SW 1271 (cell line): ENCODE results near the gene PKP1.

ENCODE experiments used
- DNase-seq, 2 experiments: peaks; one replicate each; lab custom pipeline; 2025; lab: John Stamatoyannopoulos, UW

Gene PKP1

DNA sequence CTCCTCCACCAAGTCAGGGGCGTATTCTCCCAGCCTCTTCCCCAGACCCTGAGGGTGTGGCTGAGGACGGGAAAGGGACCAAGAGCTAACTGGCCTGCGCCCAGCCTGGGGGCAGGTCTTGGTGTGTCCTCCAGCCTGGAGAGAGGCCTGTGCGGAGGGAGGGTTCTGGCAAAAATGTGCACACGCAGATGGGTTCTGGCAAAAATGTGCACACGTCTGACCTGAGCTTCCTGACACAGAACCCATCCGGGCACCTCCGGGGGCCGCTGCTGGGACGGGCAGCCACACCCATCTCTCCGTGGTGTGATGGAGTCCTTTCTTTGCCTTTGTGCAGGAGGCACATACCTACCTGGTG lies 23.1 kb upstream of the PKP1 start:
- DNase-seq = no peak

DNA sequence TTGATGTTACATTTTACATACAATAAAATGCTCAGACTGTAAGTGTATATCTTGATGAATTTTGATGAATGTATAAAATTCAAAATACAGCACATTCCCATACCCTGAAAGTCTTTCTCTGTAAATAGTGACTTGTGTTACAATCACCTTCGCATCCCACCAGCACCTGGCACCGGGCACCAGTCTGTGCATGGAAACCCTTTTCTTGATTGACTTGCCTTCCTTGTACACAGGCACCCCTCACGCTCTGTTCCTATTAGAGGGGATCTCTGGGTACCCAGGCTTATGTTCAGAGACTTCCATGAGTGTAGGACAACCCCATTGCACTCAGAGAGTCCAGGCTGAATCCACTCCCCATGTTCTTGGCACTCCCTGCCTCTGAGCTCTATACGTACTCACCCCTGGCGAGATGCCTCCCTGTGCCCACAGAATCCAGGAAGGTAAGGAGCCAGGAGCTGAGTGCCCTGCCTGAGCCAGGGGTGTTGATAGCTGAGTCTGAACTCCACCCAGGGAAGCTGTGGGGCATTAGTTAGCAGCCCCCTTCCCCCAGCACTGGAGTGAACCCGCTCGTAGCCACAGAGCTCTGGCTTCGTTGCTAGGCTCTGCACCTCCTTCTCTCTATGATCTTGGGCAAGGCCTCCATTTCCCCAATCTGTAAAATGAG lies 22.5 kb upstream of the PKP1 start:
- DNase-seq = no peak

DNA sequence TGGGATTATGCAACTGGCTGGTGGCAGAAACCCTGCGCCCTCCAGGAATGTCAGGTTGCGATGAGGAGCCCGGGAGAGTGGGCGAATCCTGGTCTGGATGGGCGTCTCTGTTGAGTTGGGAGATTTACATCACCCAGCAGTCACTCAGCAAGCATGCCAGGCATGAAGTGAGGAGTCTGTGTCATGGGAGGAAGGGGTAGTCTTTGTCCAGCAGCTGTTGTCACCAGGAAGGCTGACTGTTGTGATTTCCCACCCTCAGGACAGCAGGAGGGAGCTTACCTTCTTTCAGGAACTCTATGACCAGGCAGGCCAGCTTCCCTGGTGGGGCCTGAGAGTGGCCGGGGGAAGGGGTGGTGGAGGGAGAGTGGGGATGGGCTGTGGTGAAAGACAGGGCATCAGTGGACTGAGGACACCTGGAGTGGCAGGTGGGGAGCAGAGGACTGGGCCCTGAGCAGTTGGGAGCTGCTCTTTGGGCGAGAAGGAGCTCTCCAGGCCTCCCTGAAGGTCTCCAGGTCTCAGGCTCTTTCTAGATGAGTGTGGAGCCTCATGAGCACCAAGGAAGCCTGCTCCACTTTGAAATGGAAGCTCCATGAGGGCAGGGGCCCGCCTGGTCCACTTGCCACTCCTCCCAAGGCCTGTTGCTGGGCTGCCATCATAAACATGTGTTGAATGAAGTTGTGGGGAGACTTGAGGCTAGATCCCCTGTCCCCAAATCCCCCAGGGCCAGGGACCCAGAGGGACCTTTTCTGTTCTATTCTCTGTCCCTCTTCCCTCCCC lies 21.3 kb upstream of the PKP1 start:
- DNase-seq = no peak

DNA sequence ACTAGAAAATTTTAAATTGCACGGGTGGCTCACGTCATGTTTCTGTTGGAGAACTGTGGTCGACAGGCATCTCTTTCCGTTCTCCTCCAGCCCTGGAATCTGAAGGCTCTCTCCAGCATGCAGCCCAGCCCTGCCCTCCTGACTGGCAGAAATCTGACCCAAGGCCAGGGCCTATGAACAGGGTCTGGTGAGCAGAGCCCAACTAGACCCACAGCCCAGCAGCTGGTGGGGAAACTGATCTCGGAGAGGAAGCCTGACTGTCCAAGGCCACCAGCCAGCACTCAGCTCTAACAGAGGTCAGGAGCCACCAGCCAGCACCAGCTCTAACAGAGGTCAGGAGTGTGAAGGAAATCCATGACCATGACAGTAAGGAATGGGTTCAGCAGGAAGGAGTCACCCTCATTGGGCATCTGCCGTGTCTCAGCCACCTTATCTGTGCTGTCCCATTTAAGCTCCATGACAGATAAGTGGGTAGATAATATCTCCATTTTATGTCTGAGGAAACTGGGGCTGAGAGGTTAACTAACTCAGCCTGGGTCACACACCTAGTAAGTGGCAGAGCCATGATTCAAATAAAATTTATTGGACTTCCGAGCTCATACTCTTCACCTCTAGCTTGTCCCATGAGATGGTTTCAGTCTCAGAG lies 20.2 kb upstream of the PKP1 start:
- no peak for DNase-seq

DNA sequence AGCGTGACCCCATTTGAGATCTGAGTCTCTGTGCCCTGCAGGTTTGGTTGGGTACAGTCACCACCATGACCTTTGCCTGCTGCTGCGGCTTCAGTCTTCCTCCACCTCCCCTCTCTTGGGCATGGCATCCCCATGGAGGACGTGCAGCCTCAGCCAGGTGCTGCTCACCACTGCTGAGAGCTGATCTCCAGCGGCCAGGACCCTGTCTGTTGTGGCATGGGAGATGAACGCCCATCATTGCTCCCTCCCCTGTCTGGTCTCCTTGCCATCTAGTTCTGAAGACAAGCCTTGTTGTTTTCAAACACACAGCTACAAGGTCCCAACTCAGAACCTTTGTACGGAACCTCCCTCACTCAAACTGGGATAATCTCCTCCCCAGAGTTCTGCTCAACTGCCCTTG lies 19.2 kb upstream of the PKP1 start:
- DNase-seq = no peak

- no peak for DNase-seq
Measured at GRCh38 chr1:201264554-201264953, 18.8 kb upstream of the PKP1 start.

DNA sequence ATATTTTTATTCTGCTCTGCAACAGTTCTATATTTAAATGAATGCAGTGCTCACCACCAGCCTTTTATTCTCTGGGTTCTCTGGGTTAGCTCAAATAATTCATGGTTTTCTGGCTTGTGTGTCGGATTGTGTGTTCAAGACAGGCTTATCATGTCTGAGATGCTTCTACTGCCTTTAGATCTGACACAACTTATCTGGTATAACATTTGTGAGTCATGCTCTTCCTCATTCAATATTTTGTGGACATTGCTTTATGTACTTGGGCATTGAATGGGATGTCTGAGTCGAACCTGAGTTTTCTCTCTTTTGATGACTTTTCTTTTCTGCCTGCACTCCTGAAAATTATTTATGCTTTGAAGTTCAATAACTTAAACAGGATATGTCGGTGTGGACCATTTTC lies 17.6 kb upstream of the PKP1 start:
- DNase-seq = no peak

DNA sequence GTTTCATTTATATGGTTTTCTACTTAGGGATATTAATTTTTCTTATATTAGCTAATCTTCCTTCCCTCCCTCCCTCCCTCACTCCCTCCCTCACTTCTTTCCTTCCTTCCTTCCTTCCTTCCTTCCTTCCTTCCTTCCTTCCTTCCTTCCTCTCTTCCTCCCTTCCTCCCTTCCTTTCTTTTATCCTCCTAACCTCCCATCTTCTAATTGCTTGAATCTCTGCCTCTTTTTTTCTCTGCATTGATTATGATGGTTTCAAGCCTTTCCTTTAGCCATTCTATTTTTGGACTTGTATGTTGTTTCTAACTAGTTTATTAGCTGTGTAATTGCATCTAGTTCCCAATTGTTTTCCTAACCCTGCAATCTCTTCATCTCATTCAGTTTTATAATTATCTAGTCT lies 17.0 kb upstream of the PKP1 start:
- no peak for DNase-seq

DNA sequence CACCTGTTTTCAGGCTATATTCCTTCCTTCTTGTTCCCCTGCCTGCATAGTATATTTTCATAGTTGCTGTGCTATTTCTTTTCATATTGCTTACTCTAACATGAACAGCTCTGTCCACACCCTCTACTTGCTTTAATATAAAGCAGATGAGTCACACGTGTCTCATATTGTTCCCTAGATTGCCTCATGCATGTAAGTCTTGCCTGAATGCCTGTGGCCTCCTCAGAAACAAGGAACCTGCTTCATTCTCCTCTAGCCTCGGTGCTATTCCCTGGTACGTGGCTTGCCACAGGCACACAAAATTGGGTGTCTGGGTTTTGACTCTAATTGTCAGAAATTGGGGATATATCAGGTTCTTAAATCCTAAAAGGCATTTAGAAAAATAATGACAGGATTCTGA lies 16.5 kb upstream of the PKP1 start:
- peak; percentile 17 to 20 for DNase-seq

DNA sequence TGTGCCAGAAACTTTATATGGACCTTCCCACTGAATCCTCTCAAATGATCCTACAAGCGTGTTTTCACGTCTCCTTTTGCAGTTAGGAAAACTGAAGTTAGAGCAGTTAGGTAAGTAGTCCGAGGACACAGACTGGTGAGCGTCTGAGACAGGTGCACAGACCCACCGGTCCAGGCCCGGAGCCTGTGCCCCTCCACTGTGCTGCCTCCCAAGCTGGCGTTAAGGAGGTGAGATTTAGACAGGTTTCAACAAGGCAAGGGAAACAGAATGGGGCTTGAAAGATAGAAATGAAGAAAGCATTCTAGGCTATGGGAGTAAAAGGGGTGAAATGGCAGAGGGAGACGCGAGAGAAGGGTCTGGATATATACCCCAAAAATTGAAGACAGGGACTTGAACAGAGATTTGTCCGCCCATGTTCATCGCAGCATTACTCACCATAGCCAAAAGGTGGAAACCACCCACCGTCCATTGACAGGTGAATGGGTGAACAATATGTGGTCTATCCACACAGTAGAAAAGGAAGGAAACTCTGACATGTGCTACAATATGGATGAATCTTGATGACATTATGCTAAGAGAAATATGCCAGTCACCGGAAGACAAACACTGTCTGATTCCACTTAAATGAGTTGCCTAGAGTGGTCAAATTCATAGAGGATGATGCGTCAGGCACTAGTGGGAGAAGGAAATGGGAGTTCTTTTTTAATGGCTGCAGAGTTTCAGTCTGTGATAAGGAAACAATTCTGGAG lies 15.7 kb upstream of the PKP1 start:
- DNase-seq = peak in 1 of 2 experiments; percentile 4

DNA sequence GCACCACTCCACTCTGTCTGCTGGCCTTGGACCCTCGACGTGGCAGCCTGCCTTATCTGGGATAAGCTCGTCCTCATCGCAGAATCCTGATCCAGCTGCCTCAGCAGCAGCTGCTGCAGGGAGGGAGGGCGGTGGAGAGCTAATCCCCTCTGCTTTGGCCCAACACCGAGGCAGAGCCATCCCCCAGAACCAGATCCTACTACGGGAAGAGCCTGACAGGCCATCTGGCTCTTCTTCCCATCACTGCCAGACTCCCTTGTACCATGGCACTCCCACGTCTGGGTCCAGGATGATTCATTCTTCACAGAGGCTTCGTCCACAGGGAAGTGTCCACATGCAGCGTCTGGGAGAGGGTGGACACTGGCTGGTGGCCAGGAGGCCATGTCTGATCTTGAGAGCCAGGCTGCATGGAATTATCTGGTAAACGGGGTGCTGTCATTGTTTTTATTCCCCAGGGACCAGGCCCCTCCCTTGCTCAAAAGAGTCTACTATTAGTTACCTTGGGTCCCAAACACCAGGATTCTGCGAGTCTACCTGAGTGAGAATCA lies 14.6 kb upstream of the PKP1 start:
- DNase-seq = no peak

DNA sequence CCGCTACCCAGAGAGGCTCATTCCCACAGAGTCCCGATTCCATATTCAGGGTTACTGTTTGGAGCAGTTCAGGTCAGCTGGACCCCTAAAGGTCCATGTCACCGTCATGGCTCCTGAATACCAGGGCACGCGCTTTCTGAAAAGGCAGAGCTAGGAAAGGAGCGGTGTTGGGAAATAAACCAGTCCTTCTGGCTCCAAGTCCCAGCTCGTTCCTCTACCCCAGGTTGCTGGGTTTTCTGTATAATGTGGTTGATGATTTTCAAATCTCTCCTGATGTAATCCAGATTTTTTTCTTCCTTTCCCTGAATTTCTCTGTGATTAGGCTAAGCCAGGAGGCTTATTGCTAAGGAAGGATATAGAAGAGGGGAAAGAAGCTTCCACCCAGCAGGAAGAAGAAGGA lies 14.0 kb upstream of the PKP1 start:
- no peak for DNase-seq

GRCh38 chr1:201269900-201270410 lies 13.4 kb upstream of the PKP1 start:
- no peak for DNase-seq

DNA sequence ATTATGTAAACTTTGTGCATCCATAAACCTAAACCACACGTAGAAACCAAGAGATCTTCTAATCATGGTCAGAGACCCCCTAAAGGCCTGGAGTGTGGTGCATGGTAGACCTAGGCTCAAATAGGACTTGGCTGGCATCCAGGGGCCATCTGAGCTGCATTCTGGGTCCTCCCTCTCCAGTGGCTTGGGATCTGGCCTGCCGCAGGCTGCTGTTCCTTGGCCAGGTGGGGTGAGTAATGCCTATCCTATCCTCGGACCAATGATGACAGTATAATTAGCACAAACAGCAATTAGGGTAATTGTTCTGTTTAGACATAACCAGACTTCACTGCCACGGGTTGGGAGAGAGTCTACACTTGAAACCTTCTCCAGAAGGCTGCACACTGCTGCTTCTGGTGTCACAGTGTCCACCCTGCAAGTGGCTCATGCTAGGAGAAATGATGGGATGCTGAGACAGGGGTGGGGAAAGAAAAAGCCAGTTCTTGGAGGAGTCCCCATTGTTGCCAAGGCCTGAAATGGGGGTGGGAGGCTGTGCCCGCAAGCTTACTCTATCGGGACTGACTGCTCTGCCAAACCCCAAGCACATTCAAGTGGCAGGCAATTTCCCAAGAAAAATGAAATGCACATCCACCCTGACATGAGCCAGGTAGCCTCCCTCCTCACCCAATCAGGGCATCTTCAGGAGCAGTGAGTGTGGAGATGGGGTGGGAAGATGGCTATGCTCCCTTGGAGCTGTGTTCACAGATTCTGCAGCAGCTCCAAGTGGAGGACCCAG lies 12.5 kb upstream of the PKP1 start:
- DNase-seq = no peak

DNA sequence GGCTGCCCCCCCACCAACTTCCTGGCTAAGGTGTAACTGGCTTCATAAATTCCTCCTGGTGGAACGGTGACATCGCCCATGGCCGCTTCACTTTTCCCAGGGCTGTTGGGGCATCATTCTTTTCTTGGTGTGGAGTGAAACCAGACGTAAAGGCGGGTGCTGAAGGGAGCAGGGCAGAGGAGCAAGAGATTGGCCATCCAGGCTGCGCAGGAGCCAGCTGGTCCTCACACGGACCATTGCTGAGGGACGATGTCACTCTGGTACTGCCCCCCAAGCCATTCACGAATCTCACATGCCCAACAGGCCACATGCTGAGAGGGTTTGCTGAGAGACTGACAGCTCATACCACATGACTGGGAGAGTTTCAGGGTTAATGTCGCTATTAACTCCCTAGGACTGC lies 10.5 kb upstream of the PKP1 start:
- no peak for DNase-seq

- no peak for DNase-seq
Measured at GRCh38 chr1:201274616-201275252, 8.6 kb upstream of the PKP1 start.

- DNase-seq = no peak
Measured at GRCh38 chr1:201275253-201275666, 8.0 kb upstream of the PKP1 start.

GRCh38 chr1:201276891-201277290 lies 6.4 kb upstream of the PKP1 start:
- DNase-seq = no peak

- DNase-seq = no peak
Measured at GRCh38 chr1:201277441-201277840, 5.9 kb upstream of the PKP1 start.

- no peak for DNase-seq
Measured at GRCh38 chr1:201279313-201279712, 4.0 kb upstream of the PKP1 start.

GRCh38 chr1:201280884-201281283 lies 2.4 kb upstream of the PKP1 start:
- no peak for DNase-seq
